GM12878 (cell line): ENCODE results near the gene NTM. TPM values are rescaled to one million over a fixed set of nuclear protein-coding genes. Genes with fewer than 3 reads are reported as not detected.

Source experiments
- ATAC-seq: fragments of 200-7000 bp; cut with Tn5 transposase; 3 replicates; pipeline ENCODE4 v1.9.1; 2020; ENCODE audit warnings: mild to moderate bottlenecking, moderate library complexity
- BruUV-seq: library from RNA; stranded (reverse); fragments of 400-500 nt; replicated peaks from 2 replicates; lab custom pipeline; 2021; lab: Mats Ljungman, UMichigan
- CTCF ChIA-PET: fragments of 300-600 bp; sonication (Branson Sonifier 250); formaldehyde crosslinking; extraction: SDS; loops from one replicate; lab custom pipeline; 2021; ENCODE audit warnings: inconsistent platforms; lab: Yijun Ruan, JAX
- POLR2A ChIA-PET: fragments of 350-600 bp; formaldehyde crosslinking; extraction: SDS; loops from one replicate; lab custom pipeline; 2021; ENCODE audit warnings: inconsistent platforms; lab: Charles Lee
- RAD21 ChIA-PET: fragments of 300-600 bp; sonication (Branson Sonifier 250); formaldehyde crosslinking; loops from one replicate; lab custom pipeline; 2023; ENCODE audit warnings: antibody characterized with exemption; ENCODE audit not compliant: unreplicated experiment; lab: Charles Lee
- SMC1A ChIA-PET: fragments of 300-600 bp; sonication (Branson Sonifier 250); formaldehyde crosslinking; loops from one replicate; lab custom pipeline; 2023; ENCODE audit not compliant: unreplicated experiment, uncharacterized antibody; lab: Charles Lee
- DNase-seq: peaks from one replicate; pipeline ENCODE4 v3.0.0-alpha.2; 2011; ENCODE audit warnings: low read depth, low spot score
- FAIRE-seq: peaks from 3 replicates; lab custom pipeline; 2011; peaks lifted over from hg19 to GRCh38; lab: Jason Lieb, UNC
- H2AFZ ChIP-seq: 2 replicates; pipeline ENCODE4 v1.6.0; 2011; ENCODE audit warnings: low read depth, low read length, control low read depth; ENCODE audit not compliant: control insufficient read depth
- H3K27ac ChIP-seq: 2 replicates; pipeline ENCODE4 v1.5.1; 2011; ENCODE audit warnings: control low read depth; ENCODE audit not compliant: control insufficient read depth, insufficient read depth
- H3K27me3 ChIP-seq, 2 experiments: replicated peaks in 1 of 2; 2 replicates each; pipeline versions ENCODE4 v1.6.0 to v1.6.1; 2011; ENCODE audit warnings: low read length in 1 of 2; ENCODE audit not compliant: control insufficient read depth in 2 of 2, insufficient read depth in 2 of 2
- H3K36me3 ChIP-seq, 2 experiments: 2 replicates each; pipeline ENCODE4 v1.5.1; 2011; ENCODE audit warnings: low read length in 1 of 2; ENCODE audit not compliant: control insufficient read depth in 2 of 2, insufficient read depth in 2 of 2
- H3K4me1 ChIP-seq: 2 replicates; pipeline ENCODE4 v1.6.1; 2011; ENCODE audit warnings: mild to moderate bottlenecking, low read length, moderate library complexity, mixed read lengths; ENCODE audit not compliant: control insufficient read depth, insufficient read depth
- H3K4me2 ChIP-seq: 2 replicates; pipeline ENCODE4 v1.6.0; 2011; ENCODE audit warnings: control low read depth; ENCODE audit not compliant: control insufficient read depth, insufficient read depth
- H3K4me3 ChIP-seq: fragments of 200-600 bp; sonication (generic); 2 replicates; pipeline ENCODE4 v1.5.1; 2016
- H3K79me2 ChIP-seq: 2 replicates; pipeline ENCODE4 v1.6.0; 2011; ENCODE audit warnings: low read length; ENCODE audit not compliant: control insufficient read depth, insufficient read depth
- H3K9ac ChIP-seq: 2 replicates; pipeline ENCODE4 v1.8.0; 2011; ENCODE audit warnings: low read length, control low read depth, mixed read lengths; ENCODE audit not compliant: control insufficient read depth, insufficient read depth
- H3K9me3 ChIP-seq: replicated peaks from 3 replicates; pipeline ENCODE4 v1.5.1; 2011; ENCODE audit warnings: mild to moderate bottlenecking, low read length; ENCODE audit not compliant: control insufficient read depth, insufficient read depth
- H4K20me1 ChIP-seq: 2 replicates; pipeline ENCODE4 v1.6.0; 2011; ENCODE audit not compliant: control insufficient read depth, insufficient read depth
- ASH2L ChIP-seq: fragments of 300-600, 200-600 bp; sonication (generic); IDR thresholded peaks from 2 replicates; pipeline ENCODE4 v1.6.1; 2017; ENCODE audit warnings: low read depth, mild to moderate bottlenecking, borderline replicate concordance
- BACH1 ChIP-seq: fragments of 450-650 bp; IDR thresholded peaks from 2 replicates; pipeline ENCODE4 v1.6.1; 2017; ENCODE audit warnings: mild to moderate bottlenecking, borderline replicate concordance
- BMI1 ChIP-seq: fragments of 450-650 bp; IDR thresholded peaks from 2 replicates; pipeline ENCODE4 v1.6.1; 2016; ENCODE audit warnings: mild to moderate bottlenecking, moderate library complexity, borderline replicate concordance
- CREB1 ChIP-seq: IDR thresholded peaks from 2 replicates; pipeline ENCODE4 v1.6.1; 2012; ENCODE audit warnings: low read depth, mild to moderate bottlenecking, inconsistent platforms
- GATAD2B ChIP-seq: fragments of 450-650 bp; conservative IDR thresholded peaks from 2 replicates; pipeline ENCODE4 v1.6.1; 2017; ENCODE audit warnings: low read depth, mild to moderate bottlenecking, moderate library complexity
- HSF1 ChIP-seq: fragments of 150-350 bp; IDR thresholded peaks from 2 replicates; pipeline ENCODE4 v1.6.1; 2014; ENCODE audit warnings: mild to moderate bottlenecking, low read depth, low read length
- MYB ChIP-seq: fragments of 150-350 bp; IDR thresholded peaks from 2 replicates; pipeline ENCODE4 v1.6.1; 2014; ENCODE audit warnings: mild to moderate bottlenecking, low read depth, low read length, borderline replicate concordance
- NFIC ChIP-seq: IDR thresholded peaks from 2 replicates; pipeline ENCODE4 v1.6.1; 2012; ENCODE audit warnings: low read depth, mild to moderate bottlenecking, inconsistent platforms, low read length, moderate library complexity
- NR2F1 ChIP-seq: fragments of 450-650 bp; conservative IDR thresholded peaks from 2 replicates; pipeline ENCODE4 v1.6.1; 2017; ENCODE audit warnings: mild to moderate bottlenecking
- NRF1 ChIP-seq: conservative IDR thresholded peaks from 2 replicates; pipeline ENCODE4 v1.6.1; 2011; ENCODE audit warnings: mild to moderate bottlenecking, low read depth, low read length, improper control_type of control experiment
- RCOR1 ChIP-seq: conservative IDR thresholded peaks from 2 replicates; pipeline ENCODE4 v1.6.1; 2012; ENCODE audit warnings: low read depth, low read length, improper control_type of control experiment
- RFX5 ChIP-seq: IDR thresholded peaks from 2 replicates; pipeline ENCODE4 v1.6.1; 2011; ENCODE audit warnings: low read depth, low read length, improper control_type of control experiment
- SIX5 ChIP-seq: IDR thresholded peaks from 2 replicates; pipeline ENCODE4 v1.6.1; 2011; ENCODE audit warnings: mild to moderate bottlenecking, low read depth, low read length, moderate library complexity; ENCODE audit not compliant: severe bottlenecking
- SMC3 ChIP-seq: IDR thresholded peaks from 2 replicates; pipeline ENCODE4 v1.6.1; 2011; ENCODE audit warnings: low read length, improper control_type of control experiment, borderline replicate concordance
- WGBS: methylation state at CpG from one replicate; pipeline ENCODE4 v1.1.6; 2016; ENCODE audit warnings: low lambda C conversion rate; ENCODE audit not compliant: insufficient replicate concordance, insufficient coverage; ENCODE audit errors: missing lambda C conversion rate; 5-methylcytosine and 5-hydroxymethylcytosine counted together
- in situ Hi-C: fragments of 300-500 bp; cut with MboI; formaldehyde crosslinking; loops from 9 replicates; pipeline ENCODE4 v1.14.3; 2018; ENCODE audit warnings: mixed read lengths
- intact Hi-C: fragments of 100-400 bp; cut with micrococcal nuclease; formaldehyde crosslinking; loops from one replicate; pipeline ENCODE4 v1.14.2; 2022; ENCODE audit not compliant: unreplicated experiment
- polyA plus RNA-seq, 11 experiments: library from polyadenylated mRNA; depleted of rRNA in 4 of 11; unstranded in 6 of 11; stranded (reverse) in 5 of 11; fragments of >200 nt; fragmentation: Nextera tagmentation in 4 of 11; fragmentation: Illumina TruSeq in 1 of 11; extraction: Ambion mirVana in 4 of 11; extraction: Trizol in 1 of 11; gene quantifications; 1 replicate in 1 of 11; 2 replicates in 10 of 11; pipeline versions ENCODE4 v1.2.1 to v1.2.3, GENCODE V29; 2011 to 2016; ENCODE audit warnings: inconsistent platforms in 2 of 11, missing spikeins in 2 of 11, low read depth in 1 of 11
- total RNA-seq, 4 experiments: library from RNA; depleted of rRNA in 3 of 4; stranded (reverse); fragments of >200 nt in 3 of 4; fragmentation: Illumina TruSeq in 1 of 4; extraction: Trizol in 1 of 4; gene quantifications; 2 replicates each; pipeline versions ENCODE4 v1.2.1 to v1.2.3, GENCODE V29; 2013 to 2021
- TF ChIP-seq, protein P1 (sequence below): fragments of 450-650 bp; IDR thresholded peaks from 2 replicates; pipeline ENCODE4 v1.6.1; 2017; ENCODE audit warnings: borderline replicate concordance

Gene NTM
- total and polyA plus RNA-seq, 10 of the 15 experiments (the other 5 are each of a cell fraction or from before 2014, with no cell fraction given) = not detected

DNA sequence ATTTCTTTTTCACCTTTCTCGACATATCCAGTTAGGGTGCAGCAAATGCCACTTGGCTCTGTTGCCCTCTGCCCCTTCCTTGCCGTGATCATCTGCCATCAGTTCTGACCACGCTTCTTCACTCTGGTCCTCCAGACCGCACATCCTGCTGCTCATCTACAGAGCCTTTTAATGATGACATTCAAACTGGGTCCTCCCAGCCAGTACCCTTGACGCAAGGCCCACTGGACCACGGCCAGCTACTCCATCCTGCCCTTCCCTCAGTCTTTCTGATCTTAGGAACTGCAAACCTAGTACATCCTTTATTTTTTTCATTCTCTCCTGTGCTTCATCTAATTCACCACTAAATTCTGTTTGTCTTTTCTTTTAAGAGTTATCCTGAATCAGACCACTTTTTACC is 551.8 kb downstream of the NTM start:
- FAIRE-seq (no peak), ATAC-seq (no peak), DNase-seq (no peak)
- H3K4me3 ChIP-seq = no peak overlapping the region
- no peak overlapping the region for H2AFZ ChIP-seq
- ChIA-PET SMC1A (no interaction called here), POLR2A (no interaction called here), CTCF (no interaction called here), RAD21 (no interaction called here)
- no TSS peak for BruUV-seq
- H3K79me2 ChIP-seq = no peaks in the 10 kb centered on the region
- peaks cover 10% of the 10 kb centered on the region; the same call in 1 of the 2 replicates for H3K4me1 ChIP-seq
- H3K9me3 ChIP-seq = no peaks in the 10 kb centered on the region
- H3K27me3 ChIP-seq = no peaks in the 10 kb centered on the region; a peak in 3 of 4 replicates
- H3K36me3 ChIP-seq = no peaks in the 10 kb centered on the region
- H4K20me1 ChIP-seq = no peaks in the 10 kb centered on the region
- intact Hi-C loops = no loop called here
- in situ Hi-C loops = no loop called here
- H3K9ac ChIP-seq = no peak overlapping the region
- no peak overlapping the region for H3K27ac ChIP-seq
- no peak overlapping the region for H3K4me2 ChIP-seq
- 27% methylated on average over 6 of the region's 6 CpGs for WGBS
- TF ChIP-seq GATAD2B = no peak
- no peak for TF ChIP-seq SMC3
- no peak for TF ChIP-seq RFX5
- TF ChIP-seq SIX5 = no peak
- no peak for TF ChIP-seq NR2F1
- TF ChIP-seq, protein P1, sequence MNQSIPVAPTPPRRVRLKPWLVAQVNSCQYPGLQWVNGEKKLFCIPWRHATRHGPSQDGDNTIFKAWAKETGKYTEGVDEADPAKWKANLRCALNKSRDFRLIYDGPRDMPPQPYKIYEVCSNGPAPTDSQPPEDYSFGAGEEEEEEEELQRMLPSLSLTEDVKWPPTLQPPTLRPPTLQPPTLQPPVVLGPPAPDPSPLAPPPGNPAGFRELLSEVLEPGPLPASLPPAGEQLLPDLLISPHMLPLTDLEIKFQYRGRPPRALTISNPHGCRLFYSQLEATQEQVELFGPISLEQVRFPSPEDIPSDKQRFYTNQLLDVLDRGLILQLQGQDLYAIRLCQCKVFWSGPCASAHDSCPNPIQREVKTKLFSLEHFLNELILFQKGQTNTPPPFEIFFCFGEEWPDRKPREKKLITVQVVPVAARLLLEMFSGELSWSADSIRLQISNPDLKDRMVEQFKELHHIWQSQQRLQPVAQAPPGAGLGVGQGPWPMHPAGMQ = no peak
- no peak for TF ChIP-seq NRF1
- no peak for TF ChIP-seq CREB1
- no peak for TF ChIP-seq ASH2L
- no peak for TF ChIP-seq BMI1
- TF ChIP-seq BACH1 = no peak
- TF ChIP-seq RCOR1 = no peak
- TF ChIP-seq HSF1 = no peak
- TF ChIP-seq NFIC = no peak
- no peak for TF ChIP-seq MYB
